Hepatocyte (in vitro differentiated cells): ENCODE measurements around the gene KIRREL3. TPM values are rescaled to one million over a fixed set of nuclear protein-coding genes. Genes with fewer than 3 reads are reported as not detected.

Source experiments
- DNase-seq: peaks from one replicate; pipeline ENCODE4 v3.0.0-alpha.2; 2016; ENCODE audit warnings: low spot score
- H2AFZ ChIP-seq: fragments of 200-600 bp; sonication (generic); 2 replicates; pipeline ENCODE4 v1.6.0; 2016; ENCODE audit warnings: antibody characterized with exemption, mild to moderate bottlenecking
- H3K27ac ChIP-seq: fragments of 200-600 bp; sonication (generic); 2 replicates; pipeline ENCODE4 v1.5.1; 2016; ENCODE audit warnings: mild to moderate bottlenecking
- H3K27me3 ChIP-seq: fragments of 200-600 bp; sonication (generic); 2 replicates; pipeline ENCODE4 v1.6.1; 2016
- H3K36me3 ChIP-seq: fragments of 200-600 bp; sonication (generic); replicated peaks from 2 replicates; pipeline ENCODE4 v1.5.1; 2016; ENCODE audit warnings: low read depth; ENCODE audit not compliant: insufficient read depth
- H3K4me1 ChIP-seq: fragments of 200-600 bp; sonication (generic); 2 replicates; pipeline ENCODE4 v1.5.1; 2016; ENCODE audit warnings: mild to moderate bottlenecking, moderate library complexity; ENCODE audit not compliant: insufficient read depth
- H3K4me2 ChIP-seq: fragments of 200-600 bp; sonication (generic); 2 replicates; pipeline ENCODE4 v1.6.0; 2016
- H3K4me3 ChIP-seq: fragments of 200-600 bp; sonication (generic); 2 replicates; pipeline ENCODE4 v1.5.1; 2016; ENCODE audit warnings: mild to moderate bottlenecking
- H3K79me2 ChIP-seq: fragments of 200-600 bp; sonication (generic); 2 replicates; pipeline ENCODE4 v1.6.0; 2017; ENCODE audit warnings: mild to moderate bottlenecking
- H3K9me2 ChIP-seq: fragments of 200-600 bp; sonication (generic); replicated peaks from 2 replicates; pipeline ENCODE4 v1.6.0; 2017; ENCODE audit warnings: mild to moderate bottlenecking; ENCODE audit not compliant: insufficient read depth
- H3K9me3 ChIP-seq: fragments of 200-600 bp; sonication (generic); 2 replicates; pipeline ENCODE4 v1.5.1; 2016; ENCODE audit warnings: low read depth, mild to moderate bottlenecking
- H4K20me1 ChIP-seq: fragments of 200-600 bp; sonication (generic); 2 replicates; pipeline ENCODE4 v1.6.0; 2016; ENCODE audit warnings: mild to moderate bottlenecking; ENCODE audit not compliant: insufficient read depth, poor library complexity, severe bottlenecking
- CTCF ChIP-seq: fragments of 200-600 bp; sonication (generic); IDR thresholded peaks from 2 replicates; pipeline ENCODE4 v1.5.1; 2016; ENCODE audit warnings: antibody characterized with exemption, mild to moderate bottlenecking; ENCODE audit not compliant: poor library complexity
- EZH2 ChIP-seq: fragments of 200-600 bp; sonication (generic); IDR thresholded peaks from 2 replicates; pipeline ENCODE4 v1.6.1; 2016; ENCODE audit warnings: antibody characterized with exemption, mild to moderate bottlenecking, borderline replicate concordance
- EZH2phosphoT487 ChIP-seq: fragments of 200-600 bp; sonication (generic); IDR thresholded peaks from one replicate; pipeline ENCODE4 v1.6.1; 2018; ENCODE audit warnings: antibody characterized with exemption, mild to moderate bottlenecking, low read depth, moderate library complexity; ENCODE audit not compliant: unreplicated experiment, severe bottlenecking
- WGBS: methylation state at CpG from one replicate; pipeline ENCODE4 v1.1.6; 2016; ENCODE audit warnings: low lambda C conversion rate; ENCODE audit errors: missing lambda C conversion rate; 5-methylcytosine and 5-hydroxymethylcytosine counted together
- polyA plus RNA-seq: library from polyadenylated mRNA; unstranded; fragments of >200 nt; fragmentation: Nextera tagmentation; extraction: Ambion mirVana; gene quantifications from 2 replicates; pipeline ENCODE4 v1.2.1, GENCODE V29; 2016
- total RNA-seq: library from RNA; depleted of rRNA; stranded (reverse); fragments of >200 nt; gene quantifications from 2 replicates; pipeline ENCODE4 v1.2.3, GENCODE V29; 2014

Gene KIRREL3
- total and polyA plus RNA-seq, 2 experiments from 2014 or later, result 0.33 to 0.86 TPM

- Histone ChIP-seq H3K9me3 (no peaks in the 10 kb centered on the region), H3K36me3 (no peaks in the 10 kb centered on the region), H3K4me3 (no peak overlapping the region), H3K79me2 (no peaks in the 10 kb centered on the region), H4K20me1 (no peaks in the 10 kb centered on the region), H3K27ac (no peak overlapping the region), H3K9me2 (no peaks in the 10 kb centered on the region), H3K4me1 (no peaks in the 10 kb centered on the region), H3K27me3 (peaks cover 25% of the 10 kb centered on the region), H3K4me2 (no peak overlapping the region), H2AFZ (no peak overlapping the region)
- 68% methylated on average over 8 of the region's 8 CpGs for WGBS
- TF ChIP-seq EZH2 (no peak), EZH2phosphoT487 (no peak), CTCF (no peak)
- DNase-seq, result no peak
Measured at GRCh38 chr11:126507646-126508045, 492.9 kb downstream of the KIRREL3 start.

GRCh38 chr11:126506789-126507188 lies 493.8 kb downstream of the KIRREL3 start:
- TF ChIP-seq CTCF, result no peak
- TF ChIP-seq EZH2phosphoT487, result no peak
- TF ChIP-seq EZH2, result no peak
- Histone ChIP-seq H3K9me2 (no peaks in the 10 kb centered on the region), H2AFZ (no peak overlapping the region), H3K4me3 (no peak overlapping the region), H4K20me1 (no peaks in the 10 kb centered on the region), H3K79me2 (no peaks in the 10 kb centered on the region), H3K9me3 (no peaks in the 10 kb centered on the region), H3K4me1 (no peaks in the 10 kb centered on the region), H3K4me2 (no peak overlapping the region), H3K36me3 (no peaks in the 10 kb centered on the region), H3K27me3 (peaks cover 32% of the 10 kb centered on the region), H3K27ac (no peak overlapping the region)
- no peak for DNase-seq
- 86% methylated on average over 4 of the region's 4 CpGs for WGBS

GRCh38 chr11:126502982-126503381 lies 497.6 kb downstream of the KIRREL3 start:
- Histone ChIP-seq H3K79me2 (no peaks in the 10 kb centered on the region), H3K4me2 (no peak overlapping the region), H3K36me3 (no peaks in the 10 kb centered on the region), H3K27me3 (peaks cover 44% of the 10 kb centered on the region), H3K4me1 (no peaks in the 10 kb centered on the region), H3K4me3 (no peak overlapping the region), H3K9me3 (no peaks in the 10 kb centered on the region), H4K20me1 (no peaks in the 10 kb centered on the region), H3K9me2 (no peaks in the 10 kb centered on the region), H3K27ac (no peak overlapping the region), H2AFZ (no peak overlapping the region)
- DNase-seq, result no peak
- 29% methylated on average over 5 of the region's 5 CpGs for WGBS
- TF ChIP-seq EZH2 (no peak), EZH2phosphoT487 (no peak), CTCF (no peak)

GRCh38 chr11:126502159-126502558 lies 498.4 kb downstream of the KIRREL3 start:
- Histone ChIP-seq H2AFZ (no peak overlapping the region), H3K79me2 (no peaks in the 10 kb centered on the region), H3K27me3 (peaks cover 44% of the 10 kb centered on the region), H4K20me1 (no peaks in the 10 kb centered on the region), H3K4me2 (no peak overlapping the region), H3K9me3 (no peaks in the 10 kb centered on the region), H3K9me2 (no peaks in the 10 kb centered on the region), H3K4me3 (no peak overlapping the region), H3K36me3 (no peaks in the 10 kb centered on the region), H3K4me1 (no peaks in the 10 kb centered on the region), H3K27ac (no peak overlapping the region)
- WGBS, result 61% methylated on average over 2 of the region's 2 CpGs
- TF ChIP-seq CTCF, result no peak
- TF ChIP-seq EZH2, result no peak
- TF ChIP-seq EZH2phosphoT487, result no peak
- no peak for DNase-seq
